ENCODE measurements around the gene TMEM80.
A peak's percentile ranks its signal among the peaks of the same experiment; 100 is the strongest.
"Not testable (repeated sequence)": the region's sequence is repeated elsewhere in the genome, so short reads cannot be mapped to it uniquely, and the experiment has no call there.

The TMEM80 gene

DNA sequence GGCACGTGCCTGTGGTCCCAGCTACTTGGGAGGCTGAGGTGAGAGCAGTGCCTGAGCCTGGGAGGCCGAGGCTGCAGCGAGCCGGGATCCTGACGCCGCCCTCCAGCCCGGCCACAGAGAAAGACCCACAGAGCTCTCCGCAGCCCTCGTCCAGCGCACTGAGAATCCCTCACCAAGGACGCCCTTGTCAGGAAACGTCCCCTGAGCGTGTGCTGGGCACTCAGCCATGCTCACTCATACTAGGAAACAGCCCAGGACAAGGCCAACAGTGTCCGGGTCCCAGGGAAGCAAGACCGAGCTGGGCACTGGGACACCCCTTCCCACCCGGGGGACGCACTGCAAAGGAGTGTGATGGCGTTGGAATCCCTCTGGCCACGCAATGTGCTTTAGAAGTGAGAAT lies 15.1 kb upstream of the TMEM80 start:
- no peak for DNase-seq

DNA sequence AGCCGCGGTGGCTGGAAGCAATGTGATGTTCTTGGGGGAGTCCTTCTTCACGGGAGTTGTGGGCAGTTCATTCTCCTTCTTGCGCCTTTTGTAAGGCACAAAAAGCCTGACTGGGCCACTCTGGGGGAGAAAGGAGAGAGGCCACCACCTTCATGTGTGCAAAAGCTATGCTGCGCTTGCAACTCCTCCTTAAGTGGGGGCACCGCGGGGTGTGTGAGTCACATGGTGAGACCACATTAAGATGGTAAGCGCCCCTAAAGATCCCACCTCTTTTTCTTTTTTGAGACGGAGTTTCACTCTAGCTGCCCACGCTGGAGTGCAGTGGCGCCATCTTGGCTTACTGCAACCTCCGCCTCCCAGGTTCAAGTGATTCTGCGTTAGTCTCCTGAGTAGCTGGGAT lies 14.6 kb upstream of the TMEM80 start:
- no peak for DNase-seq

DNA sequence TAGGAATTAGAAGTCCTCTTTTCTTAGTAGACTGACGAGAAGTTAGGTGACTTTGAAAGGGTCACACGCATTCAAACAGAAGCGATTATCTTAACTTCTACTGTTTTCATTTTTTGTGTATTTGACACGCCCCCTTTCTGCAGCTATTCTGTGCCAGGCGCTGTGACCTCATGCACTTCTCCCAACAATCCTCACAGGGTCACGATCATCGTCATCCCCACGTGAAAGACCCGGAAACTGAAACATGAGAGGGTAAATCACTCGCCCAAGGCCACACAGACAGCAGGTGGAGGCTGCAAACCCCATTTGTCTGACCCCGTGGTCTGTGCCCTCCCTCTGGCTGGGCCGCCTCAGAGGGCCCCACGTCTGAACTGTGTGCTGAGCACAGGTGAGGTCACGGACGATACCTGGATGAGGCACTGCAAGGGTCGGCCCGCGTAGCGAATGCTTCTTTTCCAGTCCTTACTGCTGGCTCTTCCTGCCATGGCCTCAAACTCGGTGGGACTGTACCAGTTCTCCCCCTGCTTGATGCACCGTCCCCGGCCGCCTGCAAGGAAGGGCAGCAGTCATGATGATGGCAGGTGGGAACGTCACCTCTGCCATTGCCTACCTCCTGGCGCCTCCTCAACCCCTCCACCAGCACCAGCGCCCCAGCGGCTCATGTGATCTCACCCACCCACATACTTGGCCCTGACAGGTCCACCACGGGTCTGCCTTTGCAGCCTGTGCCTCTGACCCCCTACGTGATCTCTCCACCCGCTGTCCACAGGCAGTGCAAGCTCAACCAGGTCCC lies 9.0 kb upstream of the TMEM80 start:
- no peak for DNase-seq

DNA sequence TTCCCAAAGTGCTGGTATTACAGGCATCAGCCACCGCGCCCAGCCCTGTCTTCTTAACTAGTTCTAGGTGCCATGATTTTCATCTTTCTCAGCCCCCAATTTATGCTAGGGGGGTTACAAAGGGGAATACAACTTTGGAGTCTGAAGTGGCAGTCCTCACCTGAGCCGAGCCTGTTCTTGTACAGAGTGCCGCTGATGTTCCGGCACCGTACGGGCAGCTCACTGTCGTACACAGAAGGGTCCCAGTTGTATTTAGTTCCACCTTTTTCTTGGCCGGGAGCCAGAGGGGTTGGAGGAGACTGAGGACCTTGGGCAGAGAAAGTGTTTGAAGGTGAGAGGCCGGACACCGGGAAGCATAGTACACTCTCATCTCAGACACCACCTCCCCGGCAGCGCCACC lies 7.9 kb upstream of the TMEM80 start:
- no peak for DNase-seq

DNA sequence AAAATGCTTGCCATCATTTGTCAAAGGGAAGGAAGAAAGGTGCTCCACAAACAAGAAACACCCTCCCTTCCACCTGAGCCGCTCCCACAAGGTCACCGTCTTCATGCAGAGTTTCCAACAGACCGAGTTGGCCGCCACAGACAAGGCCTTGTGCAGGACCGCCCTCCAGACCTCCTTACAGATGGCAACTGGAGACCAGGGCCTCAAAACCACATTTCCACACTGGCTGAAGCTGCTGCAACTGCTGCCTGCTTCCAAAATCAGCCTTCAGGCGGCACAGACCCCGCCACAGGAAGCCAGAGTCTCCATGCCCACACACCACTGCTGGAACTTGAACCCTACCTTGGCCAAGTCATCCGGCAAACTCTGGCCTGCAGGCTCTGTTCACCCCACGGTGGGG lies 6.9 kb upstream of the TMEM80 start:
- no peak for DNase-seq

DNA sequence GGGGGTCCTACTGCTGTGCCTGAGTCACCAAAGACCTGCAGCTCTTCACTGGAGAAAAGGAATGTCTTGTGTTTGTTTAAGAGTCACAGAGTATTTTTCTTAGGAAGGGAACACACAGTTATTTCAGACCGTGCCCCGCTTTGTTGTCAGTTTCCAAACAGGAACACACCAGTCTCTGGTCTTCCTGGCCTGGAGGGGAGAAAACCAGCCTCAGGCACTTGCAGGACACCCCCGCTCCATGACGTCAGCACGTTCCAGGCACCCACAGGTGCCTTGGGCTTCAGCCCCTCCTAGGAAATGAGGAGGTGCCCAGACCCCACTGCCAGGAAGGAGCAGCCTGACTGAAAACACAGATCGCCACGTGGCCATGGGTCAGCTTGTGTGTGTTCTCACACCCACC lies 6.0 kb upstream of the TMEM80 start:
- no peak for DNase-seq

DNA sequence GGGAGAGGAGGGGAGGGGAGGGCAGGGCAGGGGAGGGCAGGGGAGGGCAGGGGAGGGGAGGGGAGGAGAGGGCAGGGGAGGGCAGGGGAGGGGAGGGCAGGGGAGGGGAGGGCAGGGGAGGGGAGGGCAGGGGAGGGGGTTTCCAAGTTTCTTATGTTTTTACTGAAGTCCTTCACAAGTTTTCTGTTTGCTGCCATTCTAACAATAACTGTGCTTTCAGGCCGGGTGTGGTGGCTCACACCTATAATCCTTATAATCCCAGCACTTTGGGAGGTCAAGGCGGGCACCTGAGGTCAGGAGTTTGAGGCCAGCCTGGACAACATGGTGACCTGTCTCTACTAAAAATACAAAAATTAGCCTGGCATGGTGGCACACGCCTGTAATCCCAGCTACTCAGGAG lies 5.4 kb upstream of the TMEM80 start:
- not testable (repeated sequence) for DNase-seq

DNA sequence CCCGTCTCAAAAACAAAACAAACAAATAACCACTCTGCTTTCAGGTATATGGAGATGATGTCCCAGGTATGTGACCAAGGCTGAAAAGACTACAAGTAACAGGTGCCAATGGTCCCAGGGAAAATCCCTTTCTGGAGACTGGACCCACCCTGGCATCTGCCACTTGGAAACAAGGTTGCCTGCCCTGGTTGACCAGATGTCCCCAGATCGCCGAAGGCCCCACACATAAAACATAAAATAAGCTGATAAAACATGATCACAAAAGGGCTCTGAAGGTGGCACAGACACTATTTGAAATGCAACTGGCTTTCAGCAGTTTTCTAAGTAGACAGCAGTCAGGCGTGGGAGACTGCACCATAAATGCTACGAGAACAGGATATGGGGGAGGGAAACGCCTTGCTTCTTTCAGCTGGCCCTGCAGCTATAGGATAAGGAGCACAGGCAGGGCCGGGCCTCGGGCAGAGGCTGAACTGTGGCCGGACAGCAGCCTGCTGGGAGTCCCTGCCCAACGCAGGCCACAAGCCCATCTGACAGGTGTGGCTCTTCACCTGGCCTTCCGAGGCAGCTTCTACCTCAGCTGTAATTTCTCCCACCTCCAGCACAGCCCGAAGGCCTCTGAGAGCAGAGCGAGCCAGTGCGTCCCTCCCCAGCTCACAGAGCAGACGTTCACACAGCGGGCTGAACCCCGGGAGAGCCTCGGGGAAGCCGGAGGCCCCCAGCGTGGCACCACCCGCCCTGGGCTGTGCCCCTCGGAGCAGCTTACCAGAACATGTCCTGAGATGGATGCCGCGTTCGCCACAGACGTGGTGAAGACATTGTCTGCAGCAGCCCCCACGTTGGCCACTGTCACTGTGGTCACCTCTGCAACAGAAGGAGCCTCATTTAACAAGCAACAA lies 4.6 kb upstream of the TMEM80 start:
- no peak for DNase-seq

DNA sequence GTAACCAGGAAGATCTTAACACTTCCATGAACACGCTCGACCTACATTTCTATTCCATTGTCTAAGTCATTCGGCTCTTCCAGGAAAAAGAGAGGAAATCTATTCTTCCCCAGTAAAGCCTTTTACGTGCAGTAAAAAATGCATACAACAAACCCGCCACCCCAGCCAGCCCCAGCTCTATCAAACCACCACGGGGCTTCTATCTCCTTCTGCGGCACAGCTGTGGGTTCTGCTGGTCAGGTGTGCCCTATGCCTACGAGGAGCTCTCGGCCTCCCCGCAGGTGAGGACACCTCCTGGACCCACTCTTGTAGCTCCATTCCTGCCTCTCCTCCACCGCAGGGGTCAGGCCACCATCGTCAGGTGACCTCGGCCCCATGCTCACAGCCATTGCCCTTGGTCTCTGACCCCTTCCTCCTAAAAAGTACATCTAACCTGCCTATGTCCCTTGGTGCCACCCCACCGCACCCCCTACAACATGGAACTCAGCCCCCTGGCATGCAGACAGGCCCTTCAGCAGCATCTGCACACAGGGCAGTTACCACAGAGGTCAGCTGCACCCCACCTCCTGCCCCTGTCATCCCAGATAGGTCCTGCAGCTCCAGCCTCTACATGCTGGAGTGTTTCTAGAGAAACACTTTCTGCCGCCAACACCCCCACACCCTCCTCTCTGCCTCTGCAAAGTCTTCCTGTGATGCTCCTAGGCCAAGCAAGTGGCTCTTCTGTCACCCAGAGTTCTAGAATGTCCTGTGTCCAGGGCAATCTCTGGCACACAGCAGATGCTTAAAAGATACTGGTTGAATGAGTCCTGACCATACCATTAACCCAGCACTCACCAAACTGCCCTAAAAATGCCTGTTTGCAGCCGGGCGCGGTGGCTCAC lies 3.7 kb upstream of the TMEM80 start:
- no peak for DNase-seq

DNA sequence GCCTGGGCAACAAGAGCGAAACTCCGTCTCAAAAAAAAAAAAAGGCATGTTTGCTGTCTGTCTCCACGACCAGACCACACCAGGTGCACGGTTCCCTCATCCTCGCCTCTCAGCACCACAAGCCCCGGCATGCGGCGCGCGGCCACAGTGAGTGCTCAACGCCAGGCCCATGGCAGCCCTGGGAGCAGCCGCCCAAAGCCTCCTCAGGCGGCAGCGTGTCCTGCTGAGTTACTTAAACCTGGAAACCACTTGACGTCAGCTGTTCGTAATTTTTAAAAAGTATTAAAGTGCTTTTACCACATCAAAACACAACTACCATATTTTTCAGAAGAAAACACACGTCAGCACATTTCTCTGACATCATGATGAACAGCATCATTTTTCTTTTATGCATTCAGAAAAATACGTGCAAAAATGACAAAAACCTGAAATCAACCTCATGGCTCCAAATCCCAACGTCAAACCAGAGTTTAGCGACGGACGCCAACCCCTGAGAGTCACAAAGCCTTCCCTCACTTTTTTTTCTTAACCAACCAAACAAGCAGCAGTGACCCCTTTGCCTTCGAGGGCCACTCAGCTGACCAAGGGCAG lies 2.7 kb upstream of the TMEM80 start:
- DNase-seq, result peak; percentile 39

DNA sequence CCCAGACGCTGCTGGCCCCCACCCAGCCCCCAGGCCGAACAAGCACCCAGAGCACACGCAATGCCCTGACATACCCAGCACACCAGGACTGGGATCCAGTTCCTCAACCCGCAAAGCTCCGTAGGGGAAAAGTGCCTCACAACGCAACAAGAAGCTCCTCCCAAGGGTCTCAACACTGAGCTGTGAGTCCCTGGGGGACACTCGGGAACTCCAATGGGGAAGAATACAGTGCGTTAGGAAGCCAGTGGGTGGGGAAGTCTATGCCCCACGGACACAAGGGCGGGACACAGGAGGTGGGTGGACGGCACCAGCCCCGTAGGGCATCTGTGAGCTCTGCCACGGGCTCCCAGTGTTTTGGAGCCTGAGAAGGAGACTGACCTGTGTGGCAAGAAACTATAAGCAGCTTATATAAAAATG lies 2.2 kb upstream of the TMEM80 start:
- DNase-seq, result peak; percentile 27

DNA sequence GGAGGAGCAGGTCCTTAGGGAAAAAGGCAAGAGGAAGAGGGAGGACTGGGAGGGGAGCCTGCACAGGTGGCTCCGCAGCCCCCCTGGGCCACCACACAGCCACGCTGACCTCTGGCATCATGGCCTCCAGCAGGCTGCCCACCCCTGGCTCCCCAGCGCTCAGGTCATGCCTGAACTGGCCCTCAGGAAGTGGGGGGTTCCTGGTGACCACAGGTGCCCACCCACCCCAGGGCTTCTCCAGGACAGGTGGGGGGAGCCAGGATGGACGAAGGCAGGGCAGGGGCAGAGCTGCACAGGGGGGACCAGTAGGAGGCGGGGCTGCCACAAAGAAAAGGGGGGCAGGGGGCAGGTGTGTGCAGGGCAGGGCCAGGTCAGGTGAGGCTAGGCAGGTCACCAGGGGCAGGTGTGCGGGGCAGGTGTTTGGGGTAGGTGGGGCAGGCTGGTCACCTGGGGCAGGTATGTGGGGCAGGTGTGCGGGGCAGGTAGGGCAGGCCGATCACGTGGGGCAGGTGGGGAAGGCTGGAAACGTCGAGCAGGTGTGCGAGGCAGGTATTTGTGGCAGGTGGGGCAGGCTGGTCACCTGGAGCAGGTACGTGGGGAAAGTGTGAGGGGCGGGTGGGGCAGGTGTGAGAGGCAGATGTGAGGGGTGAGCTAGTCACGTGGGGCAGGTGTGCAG lies 1.6 kb upstream of the TMEM80 start:
- peak; percentile 61 for DNase-seq

DNA sequence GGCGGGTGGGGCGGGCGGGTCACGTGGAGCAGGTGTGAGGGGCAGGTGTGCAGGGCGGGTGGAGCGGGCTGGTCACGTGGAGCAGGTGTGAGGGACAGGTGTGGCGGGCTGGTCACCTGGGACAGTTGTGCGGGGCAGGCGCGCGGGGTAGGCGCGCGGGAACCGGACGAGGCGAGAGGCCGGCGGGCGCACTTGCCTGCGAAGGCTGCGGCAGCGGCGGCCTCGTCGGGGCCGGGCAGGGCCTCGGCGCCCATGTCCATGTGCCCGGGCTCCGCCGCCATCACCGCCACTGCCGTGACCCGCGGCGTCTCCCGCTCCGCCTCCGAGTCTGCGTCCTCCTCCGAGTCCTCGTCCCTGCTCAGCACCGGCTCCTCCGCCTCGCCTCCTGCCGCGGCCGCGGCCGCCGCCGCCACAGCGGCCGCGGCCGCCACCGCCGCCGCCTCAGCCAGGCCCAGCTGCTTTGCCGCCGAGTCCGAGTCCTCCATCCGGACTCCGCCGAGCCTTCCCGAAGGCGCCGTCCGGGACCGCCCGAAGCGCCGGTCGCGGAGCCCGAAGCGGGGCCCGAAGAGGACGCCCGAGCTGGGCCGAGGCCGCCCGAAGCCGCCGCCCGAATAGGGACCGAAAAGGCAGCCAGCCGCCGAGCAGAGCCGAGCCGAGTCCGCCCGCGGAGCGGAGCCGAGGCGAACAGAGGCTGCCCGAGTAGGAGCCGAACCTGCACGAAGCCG lies 891 bp upstream of the TMEM80 start, which contains the start of gene DEAF1:
Gene DEAF1, minus strand, starts transcription at position 660 of the 725 bp plus-strand sequence. Its CDS starts 175 bp downstream, at position 485.
- peak; percentile 63 for DNase-seq

DNA sequence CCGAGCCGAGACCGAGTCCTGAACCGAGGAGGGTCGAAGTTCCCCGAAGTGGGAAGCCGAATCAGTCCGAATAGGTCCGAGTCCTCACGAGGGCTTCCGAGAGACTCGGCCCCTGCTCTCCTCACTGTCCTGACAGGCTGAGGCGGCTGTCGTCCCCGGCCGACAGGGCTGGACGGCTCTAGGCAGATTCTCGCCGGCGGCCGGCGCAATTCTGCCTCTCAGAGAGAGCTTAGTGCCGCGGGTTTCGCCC lies 403 bp upstream of the TMEM80 start:
- DNase-seq, result no peak

DNA sequence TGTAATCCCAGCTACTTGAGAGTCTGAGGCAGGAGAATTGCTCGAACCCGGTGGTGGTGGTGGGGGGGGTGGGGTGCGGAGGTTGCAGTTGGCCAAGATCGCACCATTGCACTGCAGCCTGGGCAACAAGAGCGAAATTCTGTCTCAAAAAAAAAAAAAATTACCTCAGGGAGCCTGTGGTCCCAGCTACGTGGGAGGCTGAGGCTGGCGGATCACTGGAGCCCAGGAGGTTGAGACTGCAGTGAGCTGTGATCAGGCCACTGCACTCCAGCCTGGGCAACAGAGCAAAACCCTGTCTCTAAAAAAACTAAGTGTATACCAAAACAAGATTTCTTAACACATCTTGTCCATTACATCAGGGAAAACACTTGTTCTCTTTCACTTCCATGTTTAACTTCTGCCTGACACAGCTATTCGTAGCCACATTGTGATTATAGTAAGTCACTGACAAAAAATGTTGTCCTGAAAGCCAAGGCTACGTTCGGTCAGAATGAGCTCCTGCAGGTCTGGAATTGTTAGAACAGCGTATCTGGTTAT lies 1.4 kb downstream of the TMEM80 start:
- no peak for DNase-seq

DNA sequence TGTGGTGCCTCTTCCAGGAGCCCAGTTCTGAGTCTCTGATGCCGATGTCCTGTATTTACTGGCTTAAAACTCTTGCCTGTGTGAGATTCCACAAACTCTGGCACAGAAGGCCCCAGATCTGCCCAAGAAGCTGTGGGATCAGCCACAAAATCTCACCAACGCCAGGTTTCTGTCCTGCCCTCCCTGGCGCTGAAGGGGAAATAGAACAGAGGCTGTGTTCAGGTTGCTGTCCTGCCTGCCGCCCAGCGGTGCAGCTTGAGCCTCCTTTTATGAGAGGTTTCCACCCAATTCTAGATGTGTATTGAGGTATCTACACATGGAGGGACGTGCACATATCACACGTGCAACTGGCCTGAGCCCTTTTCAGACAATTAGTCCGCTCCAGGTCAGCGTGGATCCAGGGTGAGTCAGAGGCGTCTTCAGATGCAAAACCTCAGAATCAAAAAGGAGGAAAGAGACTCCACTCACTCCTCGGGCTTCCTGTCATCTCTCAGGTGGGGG lies 2.2 kb downstream of the TMEM80 start:
- no peak for DNase-seq

DNA sequence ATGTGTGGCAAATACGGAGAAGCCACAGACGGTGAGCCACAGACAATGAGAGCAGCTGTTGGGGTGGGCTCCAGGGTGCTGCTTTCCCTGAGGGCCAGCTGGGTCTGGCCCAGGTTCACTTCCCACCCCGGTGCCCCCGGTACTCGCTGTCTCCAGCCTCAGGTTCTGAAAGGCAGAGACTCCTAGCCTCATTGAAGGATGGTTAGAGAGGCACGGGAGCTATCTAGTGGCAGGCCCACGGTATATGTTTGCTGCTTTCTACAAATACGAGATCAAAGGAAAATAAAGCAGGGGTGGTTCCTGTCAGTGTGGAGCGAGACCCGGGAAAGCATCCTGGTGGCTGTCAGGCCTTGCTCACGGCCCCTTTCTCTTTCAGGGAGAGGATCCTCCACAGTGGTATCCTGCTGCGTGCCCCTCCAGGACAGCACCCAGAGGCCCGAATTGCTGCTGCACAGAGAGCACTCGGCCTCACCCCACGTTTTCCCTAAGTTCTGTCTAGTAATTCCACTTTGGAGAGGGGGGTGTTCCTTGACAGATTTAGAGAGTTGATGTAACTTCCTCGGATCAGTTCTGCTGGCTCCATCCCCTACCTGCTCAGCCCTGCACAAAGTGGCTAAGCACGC lies 3.0 kb downstream of the TMEM80 start:
- DNase-seq, result no peak

DNA sequence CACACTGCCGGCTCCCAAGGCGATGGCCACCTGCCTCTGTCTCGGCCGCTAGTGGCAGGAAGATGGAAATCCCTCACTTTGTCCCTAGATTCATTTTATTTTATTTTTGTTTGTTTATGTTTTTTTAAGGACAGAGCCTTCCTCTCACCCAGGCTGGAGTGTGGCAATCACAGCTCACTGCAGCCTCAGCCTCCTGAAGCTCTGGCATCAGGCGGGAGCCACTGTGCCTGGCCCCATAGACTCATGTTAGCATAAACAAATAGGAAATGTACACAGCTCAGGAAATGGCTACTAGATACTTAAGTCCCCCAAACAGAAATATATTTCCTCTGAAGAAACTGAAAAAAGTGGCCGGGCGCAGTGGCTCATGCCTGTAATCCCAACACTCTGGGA lies 3.5 kb downstream of the TMEM80 start:
- DNase-seq, result no peak

DNA sequence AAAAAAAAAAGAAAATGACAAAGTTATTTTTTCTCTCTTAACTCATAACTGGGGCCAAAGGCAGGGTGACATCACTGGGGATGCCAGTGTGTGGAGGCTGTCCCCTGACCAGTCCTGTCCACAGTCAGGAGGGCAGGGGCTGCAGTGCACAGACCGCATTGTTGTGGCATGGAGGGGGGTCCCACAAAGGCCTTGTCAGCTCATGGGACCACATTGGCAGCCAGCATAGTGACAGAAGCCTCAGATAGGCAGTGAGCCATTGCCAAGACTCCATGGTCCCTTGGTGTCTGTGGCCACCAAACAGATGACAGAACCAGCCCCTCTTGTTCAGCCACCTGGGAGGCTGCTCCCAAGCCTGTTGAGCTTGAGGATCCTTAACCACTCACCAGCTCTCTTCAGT lies 4.1 kb downstream of the TMEM80 start:
- DNase-seq, result peak; percentile 26

DNA sequence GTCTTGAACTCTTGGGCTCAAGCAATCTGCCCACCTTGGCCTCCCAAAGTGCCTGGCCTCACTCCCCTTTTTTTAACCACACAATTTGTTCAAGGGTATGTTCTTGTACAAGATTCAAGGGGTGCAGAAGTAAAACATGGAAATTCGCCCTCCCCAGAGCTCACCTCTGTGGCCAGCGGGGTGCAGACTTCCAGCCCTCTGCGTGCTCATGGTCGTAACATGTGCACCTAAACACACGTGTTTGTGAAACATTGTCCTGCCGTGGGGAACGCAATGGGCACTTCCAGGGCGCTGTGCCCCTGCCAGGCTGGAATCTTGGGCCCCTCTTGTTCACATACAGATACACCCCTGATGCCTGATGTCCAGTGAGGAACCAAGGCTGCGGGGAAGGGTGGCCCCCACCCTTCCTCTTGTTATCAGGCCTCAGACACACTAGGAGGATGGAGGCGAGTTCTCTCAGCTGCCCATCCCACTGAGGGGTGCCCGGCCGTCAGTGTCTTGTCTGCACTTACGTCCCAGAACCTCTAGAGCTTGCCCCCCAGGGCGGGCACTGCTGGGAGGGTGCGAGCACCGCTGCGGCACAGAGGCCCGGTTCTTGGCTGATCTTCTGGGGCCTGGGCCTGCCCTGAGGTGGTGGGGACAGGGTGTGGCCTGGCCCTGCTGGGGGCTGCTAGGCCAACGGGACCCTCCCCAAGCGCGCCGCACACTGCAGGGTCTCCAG lies 6.3 kb downstream of the TMEM80 start:
- DNase-seq, result no peak
